ENCODE results near the gene OR52M1.

OR52M1 gene

DNA sequence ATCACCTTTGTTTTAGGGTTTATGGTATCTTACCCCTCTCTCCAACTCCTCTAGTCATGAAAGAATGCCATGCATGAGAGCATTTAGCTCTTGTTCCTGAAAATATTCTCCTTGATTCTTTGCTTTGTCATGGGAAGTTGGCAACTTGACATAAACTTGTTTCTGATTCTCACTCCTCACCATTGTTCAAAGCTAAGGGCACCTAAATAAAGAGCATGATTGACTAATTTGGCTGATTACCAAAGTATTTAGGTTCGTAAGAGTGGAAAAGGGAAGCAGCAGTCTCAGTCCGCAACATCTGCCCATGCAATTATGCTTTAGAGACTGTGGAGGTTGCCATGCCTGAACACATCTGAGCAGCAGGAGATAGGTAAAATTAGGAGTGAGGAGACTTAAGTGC is 36.1 kb upstream of the OR52M1 start:
- H2BK12ac ChIP-seq (ENCODE audit: low read length): no peak overlapping the region
- no peak overlapping the region for H3K23ac ChIP-seq (ENCODE audit: low read length)
- H3K79me2 ChIP-seq (ENCODE audit: control insufficient read depth, insufficient read depth, low read length, poor library complexity): no peaks in the 10 kb centered on the region
- H3K27me3 ChIP-seq (ENCODE audit: insufficient read depth, low read length): no peaks in the 10 kb centered on the region
- H3K36me3 ChIP-seq (ENCODE audit: control insufficient read depth in 1 of 2, insufficient read depth in 2 of 2, low read length in 2 of 2): no peaks in the 10 kb centered on the region
- DNase-seq: no peak
- H4K91ac ChIP-seq (ENCODE audit: low read depth, low read length): no peak overlapping the region
- H3K4me2 ChIP-seq (ENCODE audit: low read length): no peak overlapping the region
- H3K4me3 ChIP-seq (ENCODE audit: low read depth, low read length): no peak overlapping the region
- no peak overlapping the region for H2AFZ ChIP-seq (ENCODE audit: insufficient read depth, low read length, poor library complexity)
- H3K18ac ChIP-seq (ENCODE audit: low read length): no peak overlapping the region
- no peak overlapping the region for H3K4ac ChIP-seq (ENCODE audit: low read depth, low read length)
- no peak overlapping the region for H3K9ac ChIP-seq (ENCODE audit: low read length)
- no peak overlapping the region for H4K8ac ChIP-seq (ENCODE audit: low read depth, low read length)
- H3K79me1 ChIP-seq (ENCODE audit: low read length): no peaks in the 10 kb centered on the region
- H3K14ac ChIP-seq (ENCODE audit: low read length): no peak overlapping the region
- no peak overlapping the region for H2BK5ac ChIP-seq (ENCODE audit: low read depth, low read length, poor library complexity)
- H2BK120ac ChIP-seq (ENCODE audit: insufficient read depth, low read length, poor library complexity): no peak overlapping the region
- H4K12ac ChIP-seq (ENCODE audit: low read depth, low read length): no peak overlapping the region
- H3K9me3 ChIP-seq (ENCODE audit: insufficient read depth, low read depth, low read length): no peaks in the 10 kb centered on the region
- no peaks in the 10 kb centered on the region for H3K4me1 ChIP-seq (ENCODE audit: control insufficient read depth in 1 of 2, insufficient read depth in 2 of 2, low read length in 2 of 2)
- H3K27ac ChIP-seq (ENCODE audit: low read depth, low read length): no peak overlapping the region
- H2AK5ac ChIP-seq (ENCODE audit: low read length): no peak overlapping the region
- no CpG with 5 or more reads among the region's 2 CpGs for WGBS (ENCODE audit: extremely low coverage, insufficient coverage, insufficient read length)

- H3K4me2 ChIP-seq (ENCODE audit: low read length): no peak overlapping the region
- peaks cover 2% of the 10 kb centered on the region for H3K9me3 ChIP-seq (ENCODE audit: insufficient read depth, low read depth, low read length)
- H2AFZ ChIP-seq (ENCODE audit: insufficient read depth, low read length, poor library complexity): no peak overlapping the region
- no peak overlapping the region for H4K8ac ChIP-seq (ENCODE audit: low read depth, low read length)
- no peak overlapping the region for H2BK120ac ChIP-seq (ENCODE audit: insufficient read depth, low read length, poor library complexity)
- H3K14ac ChIP-seq (ENCODE audit: low read length): no peak overlapping the region
- no peak for DNase-seq
- no peak overlapping the region for H4K12ac ChIP-seq (ENCODE audit: low read depth, low read length)
- WGBS (ENCODE audit: extremely low coverage, insufficient coverage, insufficient read length): no CpG with 5 or more reads among the region's 5 CpGs
- no peak overlapping the region for H3K23ac ChIP-seq (ENCODE audit: low read length)
- no peak overlapping the region for H2AK5ac ChIP-seq (ENCODE audit: low read length)
- H3K4me3 ChIP-seq (ENCODE audit: low read depth, low read length): no peak overlapping the region
- no peak overlapping the region for H3K27ac ChIP-seq (ENCODE audit: low read depth, low read length)
- no peak overlapping the region for H3K4ac ChIP-seq (ENCODE audit: low read depth, low read length)
- no peak overlapping the region for H3K9ac ChIP-seq (ENCODE audit: low read length)
- H3K79me2 ChIP-seq (ENCODE audit: control insufficient read depth, insufficient read depth, low read length, poor library complexity): no peaks in the 10 kb centered on the region
- no peak overlapping the region for H2BK12ac ChIP-seq (ENCODE audit: low read length)
- H2BK5ac ChIP-seq (ENCODE audit: low read depth, low read length, poor library complexity): no peak overlapping the region
- H3K18ac ChIP-seq (ENCODE audit: low read length): no peak overlapping the region
- no peaks in the 10 kb centered on the region for H3K36me3 ChIP-seq (ENCODE audit: control insufficient read depth in 1 of 2, insufficient read depth in 2 of 2, low read length in 2 of 2)
- no peaks in the 10 kb centered on the region for H3K27me3 ChIP-seq (ENCODE audit: insufficient read depth, low read length)
- no peak overlapping the region for H4K91ac ChIP-seq (ENCODE audit: low read depth, low read length)
- H3K79me1 ChIP-seq (ENCODE audit: low read length): no peaks in the 10 kb centered on the region
- H3K4me1 ChIP-seq (ENCODE audit: control insufficient read depth in 1 of 2, insufficient read depth in 2 of 2, low read length in 2 of 2): no peaks in the 10 kb centered on the region
Measured at GRCh38 chr11:4511282-4512245, 33.4 kb upstream of the OR52M1 start.

- H4K12ac ChIP-seq (ENCODE audit: low read depth, low read length): no peak overlapping the region
- peaks cover 2% of the 10 kb centered on the region for H3K9me3 ChIP-seq (ENCODE audit: insufficient read depth, low read depth, low read length)
- H2BK120ac ChIP-seq (ENCODE audit: insufficient read depth, low read length, poor library complexity): no peak overlapping the region
- H3K36me3 ChIP-seq (ENCODE audit: control insufficient read depth in 1 of 2, insufficient read depth in 2 of 2, low read length in 2 of 2): no peaks in the 10 kb centered on the region
- no peak overlapping the region for H3K4ac ChIP-seq (ENCODE audit: low read depth, low read length)
- no peaks in the 10 kb centered on the region for H3K79me2 ChIP-seq (ENCODE audit: control insufficient read depth, insufficient read depth, low read length, poor library complexity)
- no peak overlapping the region for H2AFZ ChIP-seq (ENCODE audit: insufficient read depth, low read length, poor library complexity)
- no peak overlapping the region for H3K14ac ChIP-seq (ENCODE audit: low read length)
- H4K91ac ChIP-seq (ENCODE audit: low read depth, low read length): no peak overlapping the region
- no peak overlapping the region for H2BK12ac ChIP-seq (ENCODE audit: low read length)
- no peaks in the 10 kb centered on the region for H3K79me1 ChIP-seq (ENCODE audit: low read length)
- no peaks in the 10 kb centered on the region for H3K27me3 ChIP-seq (ENCODE audit: insufficient read depth, low read length)
- H4K8ac ChIP-seq (ENCODE audit: low read depth, low read length): no peak overlapping the region
- no peak overlapping the region for H3K27ac ChIP-seq (ENCODE audit: low read depth, low read length)
- H2AK5ac ChIP-seq (ENCODE audit: low read length): no peak overlapping the region
- no peak overlapping the region for H3K4me3 ChIP-seq (ENCODE audit: low read depth, low read length)
- DNase-seq: no peak
- no CpG with 5 or more reads among the region's 1 CpG for WGBS (ENCODE audit: extremely low coverage, insufficient coverage, insufficient read length)
- H3K18ac ChIP-seq (ENCODE audit: low read length): no peak overlapping the region
- no peak overlapping the region for H3K9ac ChIP-seq (ENCODE audit: low read length)
- H3K4me1 ChIP-seq (ENCODE audit: control insufficient read depth in 1 of 2, insufficient read depth in 2 of 2, low read length in 2 of 2): no peaks in the 10 kb centered on the region
- H3K4me2 ChIP-seq (ENCODE audit: low read length): no peak overlapping the region
- no peak overlapping the region for H2BK5ac ChIP-seq (ENCODE audit: low read depth, low read length, poor library complexity)
- H3K23ac ChIP-seq (ENCODE audit: low read length): no peak overlapping the region
Measured at GRCh38 chr11:4514196-4514595, 30.8 kb upstream of the OR52M1 start.

- Histone ChIP-seq H3K27me3 (ENCODE audit: insufficient read depth, low read length) (no peaks in the 10 kb centered on the region), H3K9me3 (ENCODE audit: insufficient read depth, low read depth, low read length) (no peaks in the 10 kb centered on the region), H3K18ac (ENCODE audit: low read length) (no peak overlapping the region), H3K23ac (ENCODE audit: low read length) (no peak overlapping the region), H3K79me2 (ENCODE audit: control insufficient read depth, insufficient read depth, low read length, poor library complexity) (no peaks in the 10 kb centered on the region), H3K9ac (ENCODE audit: low read length) (no peak overlapping the region), H4K12ac (ENCODE audit: low read depth, low read length) (no peak overlapping the region), H4K8ac (ENCODE audit: low read depth, low read length) (no peak overlapping the region), H3K4me3 (ENCODE audit: low read depth, low read length) (no peak overlapping the region), H3K36me3 (ENCODE audit: control insufficient read depth in 1 of 2, insufficient read depth in 2 of 2, low read length in 2 of 2) (no peaks in the 10 kb centered on the region), H2AK5ac (ENCODE audit: low read length) (no peak overlapping the region), H4K91ac (ENCODE audit: low read depth, low read length) (no peak overlapping the region), H2AFZ (ENCODE audit: insufficient read depth, low read length, poor library complexity) (no peak overlapping the region), H2BK120ac (ENCODE audit: insufficient read depth, low read length, poor library complexity) (no peak overlapping the region), H3K4ac (ENCODE audit: low read depth, low read length) (no peak overlapping the region), H3K4me1 (ENCODE audit: control insufficient read depth in 1 of 2, insufficient read depth in 2 of 2, low read length in 2 of 2) (no peaks in the 10 kb centered on the region), H3K27ac (ENCODE audit: low read depth, low read length) (no peak overlapping the region), H2BK5ac (ENCODE audit: low read depth, low read length, poor library complexity) (no peak overlapping the region), H3K79me1 (ENCODE audit: low read length) (no peaks in the 10 kb centered on the region), H3K14ac (ENCODE audit: low read length) (no peak overlapping the region), H2BK12ac (ENCODE audit: low read length) (no peak overlapping the region), H3K4me2 (ENCODE audit: low read length) (no peak overlapping the region)
- no CpG with 5 or more reads among the region's 2 CpGs for WGBS (ENCODE audit: extremely low coverage, insufficient coverage, insufficient read length)
- no peak for DNase-seq
Measured at GRCh38 chr11:4522339-4522738, 22.7 kb upstream of the OR52M1 start.
